Heart left ventricle (tissue), 16 donors: ENCODE results near the gene SLC27A2. TPM values are rescaled to one million over a fixed set of nuclear protein-coding genes. Genes with fewer than 3 reads are reported as not detected.

ENCODE experiments used
- ATAC-seq, 4 donors: fragments of 200-7000 bp; cut with Tn5 transposase; one replicate each; pipeline ENCODE4 v1.9.1; 2020 to 2022; ENCODE audit warnings: moderate library complexity in 4 of 4, mild to moderate bottlenecking in 3 of 4, moderate number of reproducible peaks in 1 of 4
- DNase-seq, 5 donors: peaks; one replicate each; pipeline ENCODE4 v3.0.0-alpha.2; 2020
- H3K27ac ChIP-seq, 12 donors: fragments of 200-600 bp; sonication (generic) in 4 of 12; one replicate each; pipeline versions ENCODE4 v1.5.0 to v1.8.0; 2016 to 2022; ENCODE audit warnings: mild to moderate bottlenecking in 2 of 12
- H3K27me3 ChIP-seq, 9 donors: fragments of 200-600 bp; sonication (generic) in 2 of 9; one replicate each; pipeline versions ENCODE4 v1.5.1 to v1.8.0; 2016 to 2022; ENCODE audit warnings: mild to moderate bottlenecking in 3 of 9
- H3K36me3 ChIP-seq, 9 donors: fragments of 200-600 bp; sonication (generic) in 2 of 9; one replicate each; pipeline versions ENCODE4 v1.5.0 to v1.8.0; 2018 to 2022; ENCODE audit warnings: mild to moderate bottlenecking in 2 of 9
- H3K4me1 ChIP-seq, 12 donors: fragments of 200-600 bp; sonication (generic) in 4 of 12; one replicate each; pipeline versions ENCODE4 v1.5.0 to v1.8.0; 2016 to 2022; ENCODE audit warnings: mild to moderate bottlenecking in 3 of 12
- H3K4me3 ChIP-seq, 12 donors: fragments of 200-600 bp; sonication (generic) in 4 of 12; one replicate each; pipeline versions ENCODE4 v1.5.0 to v1.8.0; 2017 to 2022; ENCODE audit warnings: mild to moderate bottlenecking in 9 of 12, moderate library complexity in 4 of 12
- H3K9me3 ChIP-seq, 12 donors: fragments of 200-600 bp; sonication (generic) in 4 of 12; one replicate each; pipeline versions ENCODE4 v1.5.0 to v1.8.0; 2016 to 2022; ENCODE audit warnings: mild to moderate bottlenecking in 1 of 12
- CTCF ChIP-seq, 12 donors: fragments of 200-600 bp; sonication (generic) in 4 of 12; IDR thresholded peaks; one replicate each; pipeline versions ENCODE4 v1.5.0 to v1.8.0; 2018 to 2022; ENCODE audit warnings: antibody characterized with exemption in 12 of 12, mild to moderate bottlenecking in 5 of 12
- POLR2A ChIP-seq, 2 donors: fragments of 450-650 bp; IDR thresholded peaks; one replicate each; pipeline ENCODE4 v1.6.1; 2017; ENCODE audit warnings: antibody characterized with exemption in 2 of 2, mild to moderate bottlenecking in 2 of 2, moderate library complexity in 2 of 2
- WGBS, 4 donors: extraction: QIAGEN DNeasy Blood & Tissue Kit in 2 of 4; methylation state at CpG; one replicate each; pipeline versions ENCODE4 v1.1.5 to v1.1.7; 2013 to 2018; 5-methylcytosine and 5-hydroxymethylcytosine counted together
- intact Hi-C, 10 donors: fragments of 100-400 bp; cut with DNase I; formaldehyde crosslinking; loops; one replicate each; pipeline versions ENCODE4 v1.11.1 to v1.14.2; 2022
- polyA plus RNA-seq, 2 donors: library from polyadenylated mRNA; stranded (reverse); fragments of 200-250 nt; gene quantifications; one replicate each; pipeline ENCODE4 v1.2.3, GENCODE V29; 2013
- total RNA-seq, 9 donors: library from RNA; depleted of rRNA in 2 of 9; stranded (reverse); fragments of >200 nt in 2 of 9; fragmentation: NEBNext Ultra II Directional in 3 of 9; extraction: Animal tissue kit (Norgen Biotek cat#: 25700) in 3 of 9; gene quantifications; one replicate each; pipeline versions ENCODE4 v1.1.0 to v1.2.4, GENCODE V29; 2016 to 2023
- donor health status: ischemic (EF 13 %, LVEDD 7.1; RV severe dilation, severe dysfunction).
- donor health status: healthy with polysubstance abuse.
- donor health status: DM: no; HTN: yes; CAD: no.
- donor health status: DM: no; HTN: no; CAD: no.
- donor health status: ischemic (EF 25% LVEDD 6.9; RV normal size, moderate dysfunction).
- donor health status: ischemic (EF 25% LVEDD 5.7; RV mildly dilated, moderate dysfunction).
- donor health status: healthy.
- donor health status: DM: yes; HTN: yes; CAD: no.
- donor health status: ischemic (EF 35%, LVEDD 5.7; RV mildly dilated, moderate dysfunction).
- donor health status: nonischemic (EF 11% LVEDD 7.7; RV severe dilation, severe dysfunction).
- donor health status: DM: yes; HTN: yes; CAD: no.
- donor health status: PGD.
- donor health status: ischemic (EF 29% LVEDD 5.4; RV normal size, mild dysfunction).
- donor health status: nonischemic (EF 23%, LVEDD 6.1; RV moderate dilation, normal function).

The SLC27A2 gene
- total and polyA plus RNA-seq, 11 donors = 0.04 to 0.29 (median 0.12) TPM; not detected in 8

- H3K4me1 ChIP-seq = no peaks in the 10 kb centered on the region
- no peaks in the 10 kb centered on the region for H3K36me3 ChIP-seq
- H3K27ac ChIP-seq = no peak overlapping the region
- WGBS, 4 donors = 42 to 60% (median 48%) methylated on average over 2 of the region's 2 CpGs
- no peaks in the 10 kb centered on the region for H3K27me3 ChIP-seq
- no peak overlapping the region for H3K4me3 ChIP-seq
- DNase-seq (no peak), ATAC-seq (no peak)
- intact Hi-C loops = no loop called here
- no peak for TF ChIP-seq POLR2A (IDR thresholded peaks at IDR 0.05)
- TF ChIP-seq CTCF (IDR thresholded peaks at IDR 0.05) = no peak
- H3K9me3 ChIP-seq = no peaks in the 10 kb centered on the region
These were observed 52.8 kb downstream of the SLC27A2 start for GRCh38 chr15:50234764-50235163.

GRCh38 chr15:50235794-50236193, 53.8 kb downstream of the SLC27A2 start:
- intact Hi-C loops = no loop called here
- no peak for ATAC-seq
- Histone ChIP-seq H3K27me3 (no peaks in the 10 kb centered on the region), H3K4me3 (no peak overlapping the region), H3K9me3 (no peaks in the 10 kb centered on the region), H3K4me1 (no peaks in the 10 kb centered on the region), H3K36me3 (no peaks in the 10 kb centered on the region), H3K27ac (no peak overlapping the region)
- DNase-seq = no peak
- 71 to 89% (median 79%) methylated on average over 1 of the region's 1 CpG for WGBS, 4 donors
- TF ChIP-seq POLR2A (IDR thresholded peaks at IDR 0.05) (no peak), CTCF (IDR thresholded peaks at IDR 0.05) (no peak)

- H3K27ac ChIP-seq = no peak overlapping the region
- H3K4me1 ChIP-seq = no peaks in the 10 kb centered on the region
- DNase-seq (no peak), ATAC-seq (no peak)
- TF ChIP-seq CTCF (IDR thresholded peaks at IDR 0.05) = no peak
- TF ChIP-seq POLR2A (IDR thresholded peaks at IDR 0.05) = no peak
- no peaks in the 10 kb centered on the region for H3K9me3 ChIP-seq
- no peaks in the 10 kb centered on the region for H3K27me3 ChIP-seq
- WGBS, 4 donors = 90 to 94% (median 92%) methylated on average over 9 of the region's 9 CpGs
- H3K4me3 ChIP-seq = no peak overlapping the region
- H3K36me3 ChIP-seq = no peaks in the 10 kb centered on the region
- intact Hi-C loops = no loop called here
These were observed 54.4 kb downstream of the SLC27A2 start for GRCh38 chr15:50236433-50236832.

GRCh38 chr15:50238255-50238654, 56.3 kb downstream of the SLC27A2 start:
- Histone ChIP-seq H3K36me3 (no peaks in the 10 kb centered on the region), H3K4me1 (no peaks in the 10 kb centered on the region), H3K27me3 (no peaks in the 10 kb centered on the region), H3K9me3 (no peaks in the 10 kb centered on the region), H3K4me3 (no peak overlapping the region), H3K27ac (no peak overlapping the region)
- intact Hi-C loops = no loop called here
- no peak for TF ChIP-seq CTCF (IDR thresholded peaks at IDR 0.05)
- TF ChIP-seq POLR2A (IDR thresholded peaks at IDR 0.05) = no peak
- DNase-seq (no peak), ATAC-seq (no peak)
- WGBS, 4 donors = 77 to 88% (median 81%) methylated on average over 2 of the region's 2 CpGs
